ENCODE results near the gene S100A12.

Gene S100A12

GRCh38 chr1:153397051-153397923, 21.9 kb upstream of the S100A12 start:
- Histone ChIP-seq H3K27ac (ENCODE audit: low read depth in 2 of 2, low read length in 2 of 2) (no peak overlapping the region), H3K36me3 (ENCODE audit: control insufficient read depth in 2 of 2, insufficient read depth in 2 of 2, low read length in 2 of 2) (no peaks in the 10 kb centered on the region), H3K27me3 (ENCODE audit: control insufficient read depth in 2 of 2, insufficient read depth in 2 of 2, low read length in 2 of 2) (peaks cover 0 to 1% of the 10 kb centered on the region in 2 donors), H3K9ac (ENCODE audit: low read depth in 1 of 2, low read length in 2 of 2) (no peak overlapping the region), H3K4me1 (ENCODE audit: control insufficient read depth in 2 of 2, insufficient read depth in 2 of 2, low read length in 2 of 2) (no peaks in the 10 kb centered on the region), H3K4me3 (ENCODE audit: low read length in 2 of 2) (no peak overlapping the region), H3K9me3 (ENCODE audit: control insufficient read depth in 2 of 2, low read length in 2 of 2) (no peaks in the 10 kb centered on the region)

DNA sequence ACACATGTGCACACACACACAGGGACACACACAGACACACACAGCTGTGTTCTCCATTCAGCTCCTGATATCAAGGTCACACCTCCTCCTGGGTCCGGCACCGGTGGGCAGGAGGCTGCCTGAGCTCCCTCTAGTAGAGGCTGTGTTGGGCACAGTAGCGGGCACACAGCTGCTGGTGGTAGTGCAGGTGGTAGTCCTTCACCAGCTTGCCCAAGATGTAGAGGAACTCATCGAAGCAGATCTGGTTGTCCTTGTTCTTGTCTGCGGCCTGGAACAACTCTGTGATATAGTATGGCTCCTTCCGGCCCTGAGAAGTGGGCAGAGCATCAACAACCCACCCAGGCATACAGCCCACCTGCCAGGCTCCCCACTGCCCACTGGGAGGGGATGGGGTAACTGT, 21.0 kb upstream of the S100A12 start:
- Histone ChIP-seq H3K9ac (ENCODE audit: low read depth in 1 of 2, low read length in 2 of 2) (no peak overlapping the region), H3K36me3 (ENCODE audit: control insufficient read depth in 2 of 2, insufficient read depth in 2 of 2, low read length in 2 of 2) (no peaks in the 10 kb centered on the region), H3K27ac (ENCODE audit: low read depth in 2 of 2, low read length in 2 of 2) (no peak overlapping the region), H3K27me3 (ENCODE audit: control insufficient read depth in 2 of 2, insufficient read depth in 2 of 2, low read length in 2 of 2) (peaks cover 0 to 1% of the 10 kb centered on the region in 2 donors), H3K4me1 (ENCODE audit: control insufficient read depth in 2 of 2, insufficient read depth in 2 of 2, low read length in 2 of 2) (no peaks in the 10 kb centered on the region), H3K4me3 (ENCODE audit: low read length in 2 of 2) (no peak overlapping the region), H3K9me3 (ENCODE audit: control insufficient read depth in 2 of 2, low read length in 2 of 2) (no peaks in the 10 kb centered on the region)

- H3K4me1 ChIP-seq (ENCODE audit: control insufficient read depth in 2 of 2, insufficient read depth in 2 of 2, low read length in 2 of 2), result no peaks in the 10 kb centered on the region
- no peak overlapping the region for H3K9ac ChIP-seq (ENCODE audit: low read depth in 1 of 2, low read length in 2 of 2)
- H3K4me3 ChIP-seq (ENCODE audit: low read length in 2 of 2), result no peak overlapping the region
- H3K9me3 ChIP-seq (ENCODE audit: control insufficient read depth in 2 of 2, low read length in 2 of 2), result no peaks in the 10 kb centered on the region
- no peaks in the 10 kb centered on the region for H3K36me3 ChIP-seq (ENCODE audit: control insufficient read depth in 2 of 2, insufficient read depth in 2 of 2, low read length in 2 of 2)
- H3K27ac ChIP-seq (ENCODE audit: low read depth in 2 of 2, low read length in 2 of 2), result no peak overlapping the region
- H3K27me3 ChIP-seq (ENCODE audit: control insufficient read depth in 2 of 2, insufficient read depth in 2 of 2, low read length in 2 of 2), result peaks cover 0 to 1% of the 10 kb centered on the region in 2 donors
These were observed 20.4 kb upstream of the S100A12 start for GRCh38 chr1:153395776-153396175.

- Histone ChIP-seq H3K9me3 (ENCODE audit: control insufficient read depth in 2 of 2, low read length in 2 of 2) (no peaks in the 10 kb centered on the region), H3K36me3 (ENCODE audit: control insufficient read depth in 2 of 2, insufficient read depth in 2 of 2, low read length in 2 of 2) (no peaks in the 10 kb centered on the region), H3K9ac (ENCODE audit: low read depth in 1 of 2, low read length in 2 of 2) (no peak overlapping the region), H3K27me3 (ENCODE audit: control insufficient read depth in 2 of 2, insufficient read depth in 2 of 2, low read length in 2 of 2) (peaks cover 0 to 1% of the 10 kb centered on the region in 2 donors), H3K27ac (ENCODE audit: low read depth in 2 of 2, low read length in 2 of 2) (no peak overlapping the region), H3K4me1 (ENCODE audit: control insufficient read depth in 2 of 2, insufficient read depth in 2 of 2, low read length in 2 of 2) (no peaks in the 10 kb centered on the region), H3K4me3 (ENCODE audit: low read length in 2 of 2) (no peak overlapping the region)
These were observed 19.8 kb upstream of the S100A12 start for GRCh38 chr1:153395136-153395685.

DNA sequence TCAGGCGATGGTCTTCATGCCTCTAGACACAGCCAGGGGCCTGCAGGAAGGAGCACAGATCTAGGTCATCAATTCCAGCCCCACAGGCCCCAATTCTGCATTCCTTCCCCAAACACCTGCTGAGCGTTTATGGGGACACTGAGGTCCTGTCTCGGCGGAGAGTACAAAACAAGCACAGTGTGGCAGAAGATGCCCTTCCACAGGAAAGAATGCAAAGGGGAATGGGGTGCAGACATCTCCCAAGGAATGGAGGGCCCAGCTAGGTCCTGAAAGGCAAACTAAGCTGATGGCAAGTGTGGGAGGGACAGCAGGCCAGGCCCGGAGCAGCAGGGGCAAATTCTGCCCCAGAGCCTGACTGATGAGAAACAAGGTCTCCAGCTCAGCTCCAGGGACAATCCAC, 19.0 kb upstream of the S100A12 start:
- no peak overlapping the region for H3K9ac ChIP-seq (ENCODE audit: low read depth in 1 of 2, low read length in 2 of 2)
- H3K4me1 ChIP-seq (ENCODE audit: control insufficient read depth in 2 of 2, insufficient read depth in 2 of 2, low read length in 2 of 2), result no peaks in the 10 kb centered on the region
- H3K27me3 ChIP-seq (ENCODE audit: control insufficient read depth in 2 of 2, insufficient read depth in 2 of 2, low read length in 2 of 2), result peaks cover 0 to 1% of the 10 kb centered on the region in 2 donors
- H3K36me3 ChIP-seq (ENCODE audit: control insufficient read depth in 2 of 2, insufficient read depth in 2 of 2, low read length in 2 of 2), result no peaks in the 10 kb centered on the region
- H3K9me3 ChIP-seq (ENCODE audit: control insufficient read depth in 2 of 2, low read length in 2 of 2), result no peaks in the 10 kb centered on the region
- no peak overlapping the region for H3K27ac ChIP-seq (ENCODE audit: low read depth in 2 of 2, low read length in 2 of 2)
- H3K4me3 ChIP-seq (ENCODE audit: low read length in 2 of 2), result no peak overlapping the region

GRCh38 chr1:153393926-153394325, 18.5 kb upstream of the S100A12 start:
- Histone ChIP-seq H3K27me3 (ENCODE audit: control insufficient read depth in 2 of 2, insufficient read depth in 2 of 2, low read length in 2 of 2) (peaks cover 0 to 1% of the 10 kb centered on the region in 2 donors), H3K4me1 (ENCODE audit: control insufficient read depth in 2 of 2, insufficient read depth in 2 of 2, low read length in 2 of 2) (no peaks in the 10 kb centered on the region), H3K9me3 (ENCODE audit: control insufficient read depth in 2 of 2, low read length in 2 of 2) (no peaks in the 10 kb centered on the region), H3K27ac (ENCODE audit: low read depth in 2 of 2, low read length in 2 of 2) (no peak overlapping the region), H3K36me3 (ENCODE audit: control insufficient read depth in 2 of 2, insufficient read depth in 2 of 2, low read length in 2 of 2) (no peaks in the 10 kb centered on the region), H3K9ac (ENCODE audit: low read depth in 1 of 2, low read length in 2 of 2) (no peak overlapping the region), H3K4me3 (ENCODE audit: low read length in 2 of 2) (no peak overlapping the region)

DNA sequence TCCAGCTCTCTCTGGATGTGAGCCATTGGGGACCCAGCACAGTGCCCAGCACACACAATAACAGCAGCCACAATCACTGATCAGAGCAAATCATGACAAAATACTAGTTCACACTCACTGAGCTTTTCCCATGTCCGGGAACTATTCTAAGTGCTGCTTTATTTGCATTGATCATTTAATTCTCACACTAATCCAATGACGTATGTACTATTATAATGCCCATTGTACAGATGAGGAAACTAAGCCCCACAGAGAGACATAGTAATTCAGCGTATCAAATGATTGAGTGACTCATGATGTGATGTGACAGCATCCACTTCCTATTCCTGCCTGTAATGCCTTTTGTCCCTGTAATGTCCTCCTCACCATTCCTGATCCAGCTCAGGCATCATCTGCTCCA, 17.4 kb upstream of the S100A12 start:
- no peaks in the 10 kb centered on the region for H3K9me3 ChIP-seq (ENCODE audit: control insufficient read depth in 2 of 2, low read length in 2 of 2)
- no peaks in the 10 kb centered on the region for H3K36me3 ChIP-seq (ENCODE audit: control insufficient read depth in 2 of 2, insufficient read depth in 2 of 2, low read length in 2 of 2)
- H3K27me3 ChIP-seq (ENCODE audit: control insufficient read depth in 2 of 2, insufficient read depth in 2 of 2, low read length in 2 of 2), result peaks cover 0 to 1% of the 10 kb centered on the region in 2 donors
- H3K4me1 ChIP-seq (ENCODE audit: control insufficient read depth in 2 of 2, insufficient read depth in 2 of 2, low read length in 2 of 2), result no peaks in the 10 kb centered on the region
- H3K4me3 ChIP-seq (ENCODE audit: low read length in 2 of 2), result no peak overlapping the region
- H3K27ac ChIP-seq (ENCODE audit: low read depth in 2 of 2, low read length in 2 of 2), result no peak overlapping the region
- no peak overlapping the region for H3K9ac ChIP-seq (ENCODE audit: low read depth in 1 of 2, low read length in 2 of 2)

DNA sequence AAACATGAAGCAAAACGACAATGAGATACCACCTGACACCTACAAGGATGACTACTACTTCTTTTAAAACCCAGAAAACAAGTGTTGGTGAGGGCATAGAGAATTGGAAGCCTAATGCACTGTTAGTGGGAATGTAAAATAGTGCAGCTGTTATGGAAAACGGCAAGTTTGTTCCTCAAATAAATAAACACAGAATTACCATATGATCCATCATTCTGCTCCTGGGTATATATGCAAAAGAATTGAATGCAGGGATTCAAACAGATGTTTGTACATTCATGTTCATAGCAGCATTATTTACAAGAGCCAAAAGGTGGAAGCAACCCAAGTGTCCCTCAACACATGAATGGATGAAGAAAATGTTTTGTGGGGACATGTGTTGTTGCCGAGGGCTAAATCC, 16.8 kb upstream of the S100A12 start:
- no peaks in the 10 kb centered on the region for H3K9me3 ChIP-seq (ENCODE audit: control insufficient read depth in 2 of 2, low read length in 2 of 2)
- H3K4me1 ChIP-seq (ENCODE audit: control insufficient read depth in 2 of 2, insufficient read depth in 2 of 2, low read length in 2 of 2), result no peaks in the 10 kb centered on the region
- no peak overlapping the region for H3K9ac ChIP-seq (ENCODE audit: low read depth in 1 of 2, low read length in 2 of 2)
- H3K27ac ChIP-seq (ENCODE audit: low read depth in 2 of 2, low read length in 2 of 2), result no peak overlapping the region
- no peak overlapping the region for H3K4me3 ChIP-seq (ENCODE audit: low read length in 2 of 2)
- no peaks in the 10 kb centered on the region for H3K36me3 ChIP-seq (ENCODE audit: control insufficient read depth in 2 of 2, insufficient read depth in 2 of 2, low read length in 2 of 2)
- H3K27me3 ChIP-seq (ENCODE audit: control insufficient read depth in 2 of 2, insufficient read depth in 2 of 2, low read length in 2 of 2), result peaks cover 0 to 1% of the 10 kb centered on the region in 2 donors

DNA sequence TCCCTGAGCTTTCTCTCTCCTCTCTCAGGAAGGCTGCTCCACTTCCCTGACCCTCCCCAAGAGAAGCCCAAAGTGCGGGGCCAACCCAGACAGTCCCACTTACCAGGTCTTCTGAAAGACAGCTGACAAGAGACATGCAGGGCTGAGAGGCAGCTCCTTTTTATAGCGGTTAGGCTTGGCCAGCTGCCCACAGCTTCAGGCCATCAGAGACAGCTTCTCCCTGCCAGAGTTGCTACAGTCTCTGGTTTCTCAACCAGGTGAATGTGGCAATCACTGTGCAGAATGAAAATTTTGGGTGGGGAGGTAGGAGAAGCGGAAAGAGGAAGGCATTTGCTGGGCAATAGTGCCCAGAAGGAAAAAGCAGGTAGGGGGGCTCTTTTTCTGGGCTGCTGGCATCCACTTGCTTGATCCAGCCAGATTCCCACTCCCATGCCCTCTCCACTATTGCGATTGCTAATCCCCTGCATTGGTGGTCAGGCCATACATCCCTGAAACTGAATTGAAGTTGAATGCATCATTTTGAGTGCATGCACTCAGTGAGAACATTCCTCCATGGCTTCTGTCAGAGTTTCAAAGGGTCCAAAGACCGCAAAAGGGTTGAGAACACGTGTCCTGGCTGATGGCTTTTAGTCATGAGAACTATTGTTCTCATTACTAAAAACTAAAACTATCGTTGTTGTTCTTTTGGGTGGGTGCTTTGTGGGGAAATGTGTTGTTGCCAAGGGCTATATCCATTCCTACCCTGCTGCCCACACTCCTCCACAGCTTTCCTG, 15.7 kb upstream of the S100A12 start, which contains the start of gene S100A8:
Gene S100A8, minus strand, starts transcription at position 136 of the 773 bp plus-strand sequence. CDS start 538 bp downstream, outside the sequence.
- Histone ChIP-seq H3K9me3 (ENCODE audit: control insufficient read depth in 2 of 2, low read length in 2 of 2) (no peaks in the 10 kb centered on the region), H3K27ac (ENCODE audit: low read depth in 2 of 2, low read length in 2 of 2) (no peak within 1 kb of the TSS), H3K27me3 (ENCODE audit: control insufficient read depth in 2 of 2, insufficient read depth in 2 of 2, low read length in 2 of 2) (peaks cover 0 to 1% of the 10 kb centered on the region in 2 donors), H3K4me1 (ENCODE audit: control insufficient read depth in 2 of 2, insufficient read depth in 2 of 2, low read length in 2 of 2) (no peaks in the 10 kb centered on the region), H3K4me3 (ENCODE audit: low read length in 2 of 2) (no peak within 1 kb of the TSS), H3K36me3 (ENCODE audit: control insufficient read depth in 2 of 2, insufficient read depth in 2 of 2, low read length in 2 of 2) (no peaks in the 10 kb centered on the region), H3K9ac (ENCODE audit: low read depth in 1 of 2, low read length in 2 of 2) (no peak within 1 kb of the TSS)
